Nephron progenitor cell (in vitro differentiated cells): ENCODE measurements around the gene FOXC1.

Experiments used
- DNase-seq: peaks from one replicate; pipeline ENCODE4 v3.0.0; 2021
- H3K27ac Mint-ChIP-seq: 2 replicates; pipeline ENCODE4 v1.8.0; 2021; ENCODE audit warnings: mild to moderate bottlenecking, moderate library complexity, mixed read lengths
- H3K27me3 Mint-ChIP-seq: 2 replicates; pipeline ENCODE4 v1.8.0; 2021; ENCODE audit warnings: mild to moderate bottlenecking, low read depth, mixed read lengths; ENCODE audit not compliant: poor library complexity
- H3K36me3 Mint-ChIP-seq: 2 replicates; pipeline ENCODE4 v1.8.0; 2021; ENCODE audit warnings: low read depth, mixed read lengths
- H3K4me1 Mint-ChIP-seq: 2 replicates; pipeline ENCODE4 v1.8.0; 2021; ENCODE audit warnings: mixed read lengths
- H3K4me3 Mint-ChIP-seq: 2 replicates; pipeline ENCODE4 v1.8.0; 2021; ENCODE audit warnings: mild to moderate bottlenecking, moderate library complexity, mixed read lengths
- H3K9me3 Mint-ChIP-seq: 2 replicates; pipeline ENCODE4 v1.8.0; 2021; ENCODE audit warnings: mild to moderate bottlenecking, moderate library complexity, mixed read lengths
- TF ChIP-seq, protein P1 (sequence below): fragments of 200-600 bp; sonication (generic); IDR thresholded peaks from 2 replicates; pipeline ENCODE4 v1.5.0; 2021; ENCODE audit warnings: antibody characterized with exemption

FOXC1 gene

DNA sequence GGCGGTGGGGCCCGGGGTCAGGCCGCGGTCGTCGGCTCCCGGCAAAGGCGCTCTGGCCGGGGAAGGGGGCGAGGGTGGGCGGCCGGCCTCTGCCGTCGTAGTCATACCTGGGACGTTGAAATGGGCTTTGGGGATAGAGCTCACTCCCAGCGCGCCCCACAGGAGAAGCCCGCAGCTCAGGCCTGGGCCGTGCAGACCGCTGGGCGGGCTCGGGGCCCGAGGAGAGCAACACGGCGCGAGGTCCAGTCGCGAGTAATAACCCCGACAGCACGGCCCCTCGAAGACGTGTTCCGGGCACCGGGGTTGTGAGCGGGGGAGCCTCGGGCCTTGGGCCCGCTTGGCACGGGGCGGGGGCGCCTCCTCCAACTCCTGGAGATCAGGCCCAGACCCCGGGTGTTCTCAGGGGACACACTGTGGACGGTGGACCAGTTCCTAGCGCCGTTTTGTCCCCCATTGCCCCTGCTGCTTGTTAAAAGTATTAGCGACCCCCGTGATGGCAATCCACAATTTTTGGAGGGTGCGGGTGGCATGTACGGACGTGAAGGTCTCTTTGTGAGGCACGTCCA lies 10.9 kb downstream of the FOXC1 start:
- DNase-seq = no peak
- H3K9me3 Mint-ChIP-seq = no peaks in the 10 kb centered on the region
- no peak overlapping the region for H3K27ac Mint-ChIP-seq
- H3K27me3 Mint-ChIP-seq = peaks cover 33% of the 10 kb centered on the region
- H3K4me3 Mint-ChIP-seq = peak overlapping the region; percentile 15
- TF ChIP-seq, protein P1, sequence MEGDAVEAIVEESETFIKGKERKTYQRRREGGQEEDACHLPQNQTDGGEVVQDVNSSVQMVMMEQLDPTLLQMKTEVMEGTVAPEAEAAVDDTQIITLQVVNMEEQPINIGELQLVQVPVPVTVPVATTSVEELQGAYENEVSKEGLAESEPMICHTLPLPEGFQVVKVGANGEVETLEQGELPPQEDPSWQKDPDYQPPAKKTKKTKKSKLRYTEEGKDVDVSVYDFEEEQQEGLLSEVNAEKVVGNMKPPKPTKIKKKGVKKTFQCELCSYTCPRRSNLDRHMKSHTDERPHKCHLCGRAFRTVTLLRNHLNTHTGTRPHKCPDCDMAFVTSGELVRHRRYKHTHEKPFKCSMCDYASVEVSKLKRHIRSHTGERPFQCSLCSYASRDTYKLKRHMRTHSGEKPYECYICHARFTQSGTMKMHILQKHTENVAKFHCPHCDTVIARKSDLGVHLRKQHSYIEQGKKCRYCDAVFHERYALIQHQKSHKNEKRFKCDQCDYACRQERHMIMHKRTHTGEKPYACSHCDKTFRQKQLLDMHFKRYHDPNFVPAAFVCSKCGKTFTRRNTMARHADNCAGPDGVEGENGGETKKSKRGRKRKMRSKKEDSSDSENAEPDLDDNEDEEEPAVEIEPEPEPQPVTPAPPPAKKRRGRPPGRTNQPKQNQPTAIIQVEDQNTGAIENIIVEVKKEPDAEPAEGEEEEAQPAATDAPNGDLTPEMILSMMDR = no peak
- H3K4me1 Mint-ChIP-seq = peaks cover 73% of the 10 kb centered on the region
- no peaks in the 10 kb centered on the region for H3K36me3 Mint-ChIP-seq

DNA sequence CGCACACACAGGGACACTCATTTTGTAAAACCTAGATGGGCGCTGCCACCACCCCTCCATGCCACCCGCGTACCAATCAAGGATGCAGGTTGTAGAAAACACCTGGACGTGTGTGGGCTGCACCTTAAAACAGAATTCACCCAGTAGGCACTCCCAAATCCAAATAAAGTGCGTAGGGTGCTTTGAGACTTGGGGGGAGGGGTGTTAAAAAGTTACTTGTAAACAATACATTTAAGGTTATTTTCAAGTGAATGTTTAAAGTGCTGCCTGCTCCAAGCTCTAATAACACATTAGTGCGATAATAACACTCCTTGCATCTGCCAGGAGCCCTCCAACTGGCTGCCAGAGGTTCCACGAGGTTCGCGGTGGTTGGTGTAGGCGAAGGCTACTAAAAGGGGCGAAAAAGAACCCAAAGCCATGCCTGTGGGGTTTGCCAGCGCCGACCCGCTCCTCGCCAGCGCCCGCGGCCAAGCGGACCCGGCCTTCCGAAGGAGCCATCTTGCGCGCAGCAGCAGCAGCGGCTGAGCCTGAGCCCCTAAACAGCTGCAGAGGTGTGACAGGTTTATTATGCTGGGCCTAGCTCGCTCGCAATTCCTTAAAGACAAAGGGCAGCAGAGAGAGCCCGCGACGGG lies 11.5 kb downstream of the FOXC1 start:
- TF ChIP-seq, protein P1 = no peak
- Mint-ChIP-seq H3K36me3 (no peaks in the 10 kb centered on the region), H3K27me3 (peaks cover 34% of the 10 kb centered on the region), H3K27ac (no peak overlapping the region), H3K4me1 (peaks cover 73% of the 10 kb centered on the region), H3K4me3 (peak overlapping the region; percentile 72), H3K9me3 (no peaks in the 10 kb centered on the region)
- DNase-seq = peak; percentile 52

DNA sequence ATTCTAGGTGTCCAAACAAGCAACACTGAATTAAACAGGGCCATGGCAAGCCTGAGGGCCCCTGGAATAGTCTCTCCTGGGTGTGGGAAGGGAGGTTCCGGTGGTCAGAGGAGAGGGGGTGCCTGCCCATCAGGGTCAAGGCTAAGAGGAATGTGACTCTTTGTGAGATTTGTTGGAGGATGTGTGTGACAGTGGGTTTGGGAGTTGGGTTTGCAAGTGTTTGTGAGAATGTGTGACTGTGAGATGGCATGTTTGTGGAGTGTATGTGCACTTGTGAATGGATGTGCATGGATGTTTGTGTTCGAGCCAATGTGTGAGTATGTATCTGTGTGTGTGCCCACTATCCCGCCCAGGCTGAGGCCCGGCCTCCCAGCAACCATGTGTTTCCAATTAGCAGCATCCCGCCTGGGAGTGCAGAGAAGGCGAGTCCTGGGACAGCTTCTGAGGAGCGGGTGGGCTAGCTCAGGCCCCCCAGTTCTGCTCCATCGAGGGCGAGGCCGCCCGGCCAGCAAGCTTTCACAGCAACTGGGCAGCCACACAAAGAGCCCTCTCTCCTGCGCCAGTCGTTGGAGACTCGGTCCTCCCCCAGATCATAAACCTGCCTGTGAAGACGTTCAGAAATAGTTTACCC lies 12.6 kb downstream of the FOXC1 start:
- no peak overlapping the region for H3K27ac Mint-ChIP-seq
- H3K36me3 Mint-ChIP-seq = no peaks in the 10 kb centered on the region
- DNase-seq = no peak
- peaks cover 32% of the 10 kb centered on the region for H3K27me3 Mint-ChIP-seq
- TF ChIP-seq, protein P1 = no peak
- peaks cover 73% of the 10 kb centered on the region for H3K4me1 Mint-ChIP-seq
- peak overlapping the region; percentile 79 for H3K4me3 Mint-ChIP-seq
- H3K9me3 Mint-ChIP-seq = no peaks in the 10 kb centered on the region

DNA sequence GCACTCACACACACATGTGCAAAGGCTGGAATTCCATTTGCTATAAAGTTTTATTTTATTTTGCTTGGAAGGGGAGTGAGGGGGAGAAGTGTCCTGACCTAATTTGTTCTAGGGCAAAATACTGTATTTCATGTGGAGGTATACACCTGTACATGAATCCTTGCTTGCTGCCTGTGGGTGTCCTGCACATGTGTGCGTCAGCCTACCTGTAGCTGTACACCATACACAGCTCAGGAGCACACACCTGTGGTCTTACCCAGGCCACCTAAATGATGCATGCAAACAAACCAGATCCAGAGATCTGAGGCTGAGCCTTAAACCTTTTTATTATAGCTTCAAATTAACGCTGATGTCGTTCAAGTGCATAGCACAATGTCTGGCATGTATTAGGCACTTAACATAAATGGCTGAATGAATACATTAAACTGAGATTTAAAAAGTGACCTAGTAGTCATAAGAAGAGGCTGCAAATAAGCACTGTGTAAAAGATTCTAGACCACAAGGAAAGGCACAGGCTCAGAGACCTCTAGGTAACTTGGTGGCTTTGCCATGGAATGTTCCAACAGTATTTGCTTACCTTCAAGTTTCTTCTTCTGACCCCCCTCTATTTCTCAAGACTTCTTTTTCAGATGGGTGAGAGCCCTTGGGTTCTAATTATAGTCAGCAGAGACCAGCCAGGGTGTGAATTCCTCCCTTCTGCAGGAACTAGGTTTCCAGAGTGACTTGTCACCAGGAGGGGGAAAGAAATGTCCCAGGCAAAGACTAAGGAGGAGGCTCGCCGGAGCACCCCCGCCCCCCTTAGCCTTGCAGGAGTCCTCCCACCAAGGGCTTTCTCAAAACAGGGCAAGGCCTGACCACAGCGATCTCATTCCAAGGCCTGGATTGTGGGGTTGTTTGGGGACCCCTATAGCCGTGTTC lies 13.4 kb downstream of the FOXC1 start:
- Mint-ChIP-seq H3K27ac (peak overlapping the region; percentile 38), H3K27me3 (peaks cover 32% of the 10 kb centered on the region), H3K9me3 (no peaks in the 10 kb centered on the region), H3K4me1 (peaks cover 73% of the 10 kb centered on the region), H3K4me3 (peak overlapping the region; percentile 79), H3K36me3 (no peaks in the 10 kb centered on the region)
- DNase-seq = no peak
- TF ChIP-seq, protein P1 = no peak

DNA sequence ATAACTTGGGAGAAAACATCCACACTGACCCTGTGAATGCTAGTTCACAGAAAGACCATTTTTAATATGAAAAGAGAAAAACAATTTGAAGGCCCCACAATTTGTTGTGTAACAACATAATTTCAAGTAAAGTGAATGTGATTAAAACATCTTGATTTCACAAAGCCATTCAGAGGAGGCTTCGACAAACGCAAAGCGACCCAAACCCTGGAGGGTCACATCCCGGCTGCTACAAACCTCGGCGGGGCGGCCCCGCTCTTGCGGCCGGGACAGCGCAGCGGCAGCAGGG lies 14.0 kb downstream of the FOXC1 start:
- Mint-ChIP-seq H3K9me3 (no peaks in the 10 kb centered on the region), H3K27ac (peak overlapping the region; percentile 38), H3K27me3 (peaks cover 32% of the 10 kb centered on the region), H3K4me1 (peaks cover 73% of the 10 kb centered on the region), H3K36me3 (no peaks in the 10 kb centered on the region), H3K4me3 (peak overlapping the region; percentile 79)
- DNase-seq = no peak
- TF ChIP-seq, protein P1 = no peak
